GM12865 (cell line): ENCODE measurements around the gene AATF.

Experiments
- DNase-seq: peaks from one replicate; pipeline ENCODE4 v3.0.0; 2010; ENCODE audit warnings: low read depth
- H3K4me3 ChIP-seq: 2 replicates; pipeline ENCODE4 v1.5.1; 2011; ENCODE audit warnings: mild to moderate bottlenecking, low read depth, low read length, control low read depth
- TF ChIP-seq, protein P1 (sequence below): IDR thresholded peaks from 2 replicates; pipeline ENCODE4 v1.5.1; 2011; ENCODE audit warnings: low read length, control low read depth, low read depth, inconsistent platforms; ENCODE audit not compliant: insufficient read depth; ENCODE audit errors: missing control alignments

Gene AATF

DNA sequence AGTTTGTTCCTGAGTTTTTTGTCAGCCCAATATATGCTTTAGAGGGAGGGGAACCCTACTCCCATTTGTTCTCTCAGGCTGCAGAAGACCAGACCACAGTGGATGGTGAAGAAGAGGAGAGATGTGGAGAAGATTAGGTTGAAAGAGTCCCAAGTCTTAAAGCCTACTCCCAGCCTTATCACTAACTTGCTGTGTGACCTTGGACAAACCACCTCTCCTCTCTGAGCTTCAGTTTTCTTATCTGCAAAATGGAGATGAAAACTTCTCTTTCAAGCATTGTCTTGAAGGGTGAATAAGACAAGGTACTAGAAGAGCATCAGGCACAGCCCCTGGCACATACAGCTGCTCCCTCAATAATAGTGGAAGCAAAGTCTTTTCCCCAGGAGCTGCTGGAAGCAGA, 26.6 kb upstream of the AATF start:
- no peak for DNase-seq
- TF ChIP-seq, protein P1, sequence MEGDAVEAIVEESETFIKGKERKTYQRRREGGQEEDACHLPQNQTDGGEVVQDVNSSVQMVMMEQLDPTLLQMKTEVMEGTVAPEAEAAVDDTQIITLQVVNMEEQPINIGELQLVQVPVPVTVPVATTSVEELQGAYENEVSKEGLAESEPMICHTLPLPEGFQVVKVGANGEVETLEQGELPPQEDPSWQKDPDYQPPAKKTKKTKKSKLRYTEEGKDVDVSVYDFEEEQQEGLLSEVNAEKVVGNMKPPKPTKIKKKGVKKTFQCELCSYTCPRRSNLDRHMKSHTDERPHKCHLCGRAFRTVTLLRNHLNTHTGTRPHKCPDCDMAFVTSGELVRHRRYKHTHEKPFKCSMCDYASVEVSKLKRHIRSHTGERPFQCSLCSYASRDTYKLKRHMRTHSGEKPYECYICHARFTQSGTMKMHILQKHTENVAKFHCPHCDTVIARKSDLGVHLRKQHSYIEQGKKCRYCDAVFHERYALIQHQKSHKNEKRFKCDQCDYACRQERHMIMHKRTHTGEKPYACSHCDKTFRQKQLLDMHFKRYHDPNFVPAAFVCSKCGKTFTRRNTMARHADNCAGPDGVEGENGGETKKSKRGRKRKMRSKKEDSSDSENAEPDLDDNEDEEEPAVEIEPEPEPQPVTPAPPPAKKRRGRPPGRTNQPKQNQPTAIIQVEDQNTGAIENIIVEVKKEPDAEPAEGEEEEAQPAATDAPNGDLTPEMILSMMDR: no peak
- no peak overlapping the region for H3K4me3 ChIP-seq

DNA sequence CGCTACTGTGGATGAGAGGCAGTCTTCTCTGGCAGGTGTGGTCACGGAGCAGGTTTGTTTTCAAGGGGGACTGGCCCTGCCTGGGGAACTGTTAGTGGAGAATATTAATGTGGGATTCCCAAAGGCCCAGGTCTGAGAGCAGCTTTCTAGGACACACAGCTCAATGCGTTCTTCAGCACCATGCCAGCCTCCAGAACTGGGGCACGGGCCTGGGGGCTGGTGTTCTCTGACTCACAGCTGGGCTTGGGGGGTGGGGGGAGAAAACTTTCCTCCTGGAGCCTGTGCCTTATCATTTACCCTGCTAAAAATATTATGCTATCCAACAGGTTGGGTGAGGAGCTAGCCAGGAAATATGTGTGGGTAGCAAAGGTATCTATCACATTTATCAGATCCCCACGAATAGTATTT, 24.9 kb upstream of the AATF start:
- H3K4me3 ChIP-seq: no peak overlapping the region
- DNase-seq: no peak
- TF ChIP-seq, protein P1: no peak

DNA sequence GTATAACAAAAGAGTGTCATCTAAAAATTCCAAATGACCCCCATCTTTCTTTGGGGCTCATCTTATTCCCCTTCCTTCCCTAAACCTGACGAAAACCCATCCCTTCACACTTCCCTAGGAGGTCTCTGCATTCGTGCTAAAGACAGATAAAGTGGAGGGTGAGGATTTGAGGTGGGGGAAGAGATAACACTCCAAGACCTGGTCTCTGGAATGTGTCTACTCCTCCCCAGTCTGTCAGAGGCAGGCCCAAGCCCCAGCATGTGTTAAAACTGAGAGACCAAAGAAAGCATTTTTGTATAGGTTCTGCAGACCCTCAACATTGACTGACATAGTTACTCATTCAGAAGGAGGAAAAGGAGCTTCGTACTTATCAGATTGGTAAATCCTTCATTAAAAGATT, 22.5 kb upstream of the AATF start:
- TF ChIP-seq, protein P1: no peak
- no peak for DNase-seq
- H3K4me3 ChIP-seq: no peak overlapping the region

DNA sequence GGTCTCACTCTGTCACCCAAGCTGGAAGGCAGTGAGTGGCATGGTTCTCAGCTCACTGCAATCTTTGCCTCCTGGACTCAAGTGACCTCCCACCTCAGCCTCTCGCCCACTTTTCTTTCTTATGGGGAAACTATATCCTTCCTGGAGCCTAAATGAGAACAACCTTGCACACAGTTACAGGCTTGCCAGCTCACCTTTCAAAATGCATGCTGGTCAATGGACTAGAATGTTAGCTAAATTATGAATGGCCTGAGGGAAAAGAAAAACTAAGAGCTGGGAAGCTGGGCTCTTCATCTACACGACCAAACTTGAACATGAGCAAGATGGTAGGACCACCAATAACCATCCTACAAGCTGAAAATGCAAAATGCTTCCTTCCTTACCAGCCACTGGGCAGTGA, 22.1 kb upstream of the AATF start:
- H3K4me3 ChIP-seq: no peak overlapping the region
- TF ChIP-seq, protein P1: no peak
- no peak for DNase-seq

DNA sequence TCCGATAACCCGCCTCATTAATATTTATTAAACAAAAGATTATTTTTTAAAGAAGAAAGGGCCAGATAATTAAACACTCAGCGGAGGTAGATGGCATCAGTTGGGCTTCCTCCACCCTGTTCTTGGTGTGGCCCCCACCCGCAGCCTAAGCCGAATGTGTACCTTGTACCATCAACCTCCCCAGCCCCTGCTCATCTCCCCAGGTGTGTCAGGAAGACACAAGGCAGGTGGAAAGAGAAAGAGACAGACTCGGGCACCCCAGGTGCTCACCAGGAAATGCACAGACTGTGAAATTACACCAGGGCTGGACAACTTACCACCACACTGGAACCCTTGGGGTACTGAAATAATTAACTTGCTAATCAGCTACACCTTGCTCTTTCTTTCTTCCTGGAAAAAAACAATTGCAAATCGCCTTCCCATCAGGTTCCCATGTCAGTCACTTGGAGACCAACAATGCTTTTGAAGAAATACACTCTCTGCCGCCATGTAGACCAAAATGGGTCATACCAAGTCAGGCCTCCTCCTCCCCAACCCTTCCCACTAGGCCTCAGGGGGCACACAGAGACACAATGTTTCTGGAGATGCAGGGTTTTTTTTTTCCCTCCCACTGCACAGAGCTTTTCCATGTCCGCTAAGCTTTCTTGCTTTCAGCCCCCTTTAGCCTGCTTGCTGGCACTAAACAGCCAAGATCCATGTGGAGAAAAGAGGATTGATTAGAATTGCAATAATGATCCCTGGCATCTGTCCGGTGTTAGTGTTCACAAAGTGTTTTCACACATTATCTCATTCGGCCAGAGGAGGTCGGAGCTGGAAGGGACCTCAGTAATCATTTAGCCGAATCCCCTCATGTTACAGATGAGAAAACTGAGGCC, 20.0 kb upstream of the AATF start:
- TF ChIP-seq, protein P1: no peak
- H3K4me3 ChIP-seq: no peak overlapping the region
- DNase-seq: no peak

DNA sequence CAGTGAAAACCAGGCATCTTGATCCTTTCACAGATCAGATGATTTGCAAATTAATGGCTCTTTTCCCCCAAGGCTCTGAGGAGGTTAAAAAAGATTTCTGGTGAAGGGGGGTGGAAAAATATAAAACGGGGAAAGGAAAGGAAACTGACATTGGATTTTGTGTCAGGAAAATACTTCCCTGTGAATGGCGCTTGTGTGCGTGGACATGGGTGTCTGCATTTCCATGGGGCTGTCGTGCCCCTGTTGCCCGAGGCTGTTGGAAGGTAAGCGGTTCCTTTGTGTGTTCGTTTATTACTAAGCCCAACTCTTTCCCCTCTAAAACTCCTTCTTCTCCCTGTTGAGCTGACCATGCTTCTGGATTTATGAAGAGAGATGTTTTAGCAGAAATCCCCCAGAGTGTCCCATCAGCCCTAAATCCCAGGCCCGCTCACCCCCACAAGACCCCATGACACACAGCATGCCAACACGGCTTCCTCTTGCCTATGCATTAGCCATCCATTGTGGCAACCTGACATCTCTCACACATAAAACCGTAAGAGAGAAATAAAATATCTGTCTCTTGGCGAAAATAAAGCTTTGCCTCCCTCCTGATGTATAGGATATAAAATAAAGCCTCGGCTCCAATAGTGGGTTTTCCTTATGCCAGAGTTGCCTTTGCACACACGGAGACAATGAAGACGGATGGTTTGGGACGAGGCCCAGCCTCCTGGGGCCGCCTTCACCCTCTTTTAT, 18.7 kb upstream of the AATF start:
- DNase-seq: no peak
- TF ChIP-seq, protein P1: no peak
- H3K4me3 ChIP-seq: no peak overlapping the region
